AG04449 (cell line): ENCODE results near the gene MAGI1.

ENCODE experiments used
- CTCF ChIA-PET: fragments of 350-600 bp; formaldehyde crosslinking; extraction: SDS; loops from one replicate; lab custom pipeline; 2021; ENCODE audit warnings: antibody characterized with exemption; lab: Yijun Ruan, JAX
- POLR2A ChIA-PET: fragments of 400-600, 350-600 bp; formaldehyde crosslinking; extraction: SDS; loops from one replicate; lab custom pipeline; 2020; ENCODE audit warnings: antibody characterized with exemption, inconsistent platforms; lab: Yijun Ruan, JAX
- DNase-seq: peaks from one replicate; pipeline ENCODE4 v3.0.0-alpha.2; 2010; ENCODE audit warnings: low read depth, low spot score
- H3K4me3 ChIP-seq: 2 replicates; pipeline ENCODE4 v1.5.1; 2011; ENCODE audit warnings: low read depth, mild to moderate bottlenecking, control low read depth, low read length
- CTCF ChIP-seq: IDR thresholded peaks from one replicate; pipeline ENCODE4 v1.5.1; 2011; ENCODE audit warnings: mild to moderate bottlenecking, moderate library complexity, low read length, control low read depth, inconsistent platforms; ENCODE audit not compliant: insufficient read depth; ENCODE audit errors: missing control alignments

MAGI1 gene

DNA sequence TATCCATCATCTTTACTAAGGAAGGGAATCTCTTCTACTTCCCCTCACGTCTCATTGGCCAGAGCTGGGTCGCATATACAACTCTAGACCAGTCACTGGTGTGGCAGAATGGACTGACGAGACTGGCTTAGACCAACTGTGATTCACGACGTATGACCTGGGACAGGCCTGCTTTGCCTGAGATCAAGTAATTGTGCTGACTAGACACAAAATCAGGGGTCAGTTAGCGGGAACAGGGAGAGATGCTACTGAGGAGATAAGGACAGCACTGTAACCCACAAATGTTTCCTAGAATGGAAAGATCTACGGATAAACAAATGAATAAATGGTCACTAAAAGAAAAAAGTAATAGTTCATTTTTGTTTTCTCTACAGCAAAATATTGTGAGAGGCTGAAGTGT lies 308.3 kb downstream of the MAGI1 start:
- POLR2A ChIA-PET, result no interaction called here

DNA sequence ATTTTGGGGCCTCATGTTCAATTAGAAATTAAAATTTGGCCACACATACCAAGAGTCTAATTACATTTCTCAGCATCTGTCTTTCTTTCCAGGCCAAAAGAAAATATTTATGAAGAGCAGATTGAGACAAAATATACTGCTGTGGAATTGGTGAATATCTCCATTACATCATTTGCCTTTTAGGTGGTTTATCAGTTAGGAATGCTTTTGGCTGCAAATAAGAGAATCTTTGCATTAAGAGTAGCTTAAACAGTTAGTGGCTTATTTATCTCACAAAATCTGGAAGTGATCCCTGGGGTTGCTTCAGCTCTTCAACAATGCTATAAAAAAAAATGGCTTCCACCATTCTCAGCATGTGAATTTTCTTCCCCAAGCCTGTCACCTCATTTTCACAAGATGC lies 308.7 kb downstream of the MAGI1 start:
- TF ChIP-seq CTCF, result no peak
- CTCF ChIA-PET, result interaction anchor here (0.7 to 5.0 kb wide), 5 partner anchors 13 to 304 kb away, joined by 3 to 52 read pairs (median 4); no protein-coding TSS in a partner anchor
- DNase-seq, result peak; percentile 36
- H3K4me3 ChIP-seq, result no peak overlapping the region
- POLR2A ChIA-PET, result no interaction called here

More for the DNA sequence above, 308.3 kb downstream of the MAGI1 start:
- no peak overlapping the region for H3K4me3 ChIP-seq
- no peak for TF ChIP-seq CTCF
- CTCF ChIA-PET, result interaction anchor here (1.2 to 5.0 kb wide), 8 partner anchors 11 to 1197 kb away, joined by 3 to 52 read pairs (median 10); no protein-coding TSS in a partner anchor
- DNase-seq, result no peak

DNA sequence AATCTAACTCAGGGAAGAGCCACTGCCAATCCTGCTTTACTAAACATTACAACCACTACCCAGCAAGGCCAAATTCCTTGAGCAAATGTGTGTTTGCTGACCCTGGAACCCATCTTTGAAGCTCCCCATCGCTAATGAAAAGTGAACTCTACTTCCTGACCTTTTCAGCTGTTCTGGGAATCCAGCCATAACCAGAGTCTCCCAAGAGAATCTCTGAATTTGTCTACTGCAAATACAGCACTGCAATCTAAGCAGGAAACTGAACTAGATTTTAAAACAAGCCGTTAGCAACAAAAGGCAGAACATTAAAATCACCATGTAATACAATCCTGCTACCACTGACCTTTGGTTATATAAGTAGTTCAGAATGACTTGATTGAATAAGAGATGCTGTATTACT lies 309.2 kb downstream of the MAGI1 start:
- POLR2A ChIA-PET, result no interaction called here
- no peak for TF ChIP-seq CTCF
- peak; percentile 62 for DNase-seq

GRCh38 chr3:65728138-65728537 lies 310.6 kb downstream of the MAGI1 start:
- TF ChIP-seq CTCF, result no peak
- DNase-seq, result no peak
- H3K4me3 ChIP-seq, result no peak overlapping the region
- POLR2A ChIA-PET, result no interaction called here
- CTCF ChIA-PET, result interaction anchor here (2.3 kb wide), 1 partner anchor 11 kb away, joined by 7 read pairs; no protein-coding TSS in a partner anchor

More for the DNA sequence above, 309.2 kb downstream of the MAGI1 start:
- CTCF ChIA-PET, result interaction anchor here (0.7 to 5.0 kb wide), 4 partner anchors 13 to 304 kb away, joined by 3 to 52 read pairs (median 6); no protein-coding TSS in a partner anchor
- no peak overlapping the region for H3K4me3 ChIP-seq

DNA sequence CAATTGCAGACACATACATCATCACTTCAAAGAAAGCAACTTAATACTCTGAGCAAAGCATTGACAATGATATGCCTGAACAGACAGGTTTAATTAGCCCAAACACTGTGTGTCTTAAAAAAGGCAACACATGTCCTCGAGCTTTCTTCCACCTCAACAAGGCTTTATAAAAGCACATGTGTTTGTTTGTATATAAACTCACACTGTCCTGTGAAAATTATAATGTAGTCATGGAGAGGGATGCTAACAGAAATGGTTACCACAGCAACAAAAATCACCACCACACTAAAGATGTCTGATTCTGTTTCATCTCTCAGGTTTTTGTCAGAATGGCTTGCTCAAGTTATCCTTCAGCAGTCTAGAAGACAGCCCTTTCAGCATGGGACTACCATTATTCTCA lies 314.7 kb downstream of the MAGI1 start:
- ChIA-PET POLR2A (no interaction called here), CTCF (no interaction called here)
- no peak overlapping the region for H3K4me3 ChIP-seq
- DNase-seq, result no peak
- TF ChIP-seq CTCF, result no peak

DNA sequence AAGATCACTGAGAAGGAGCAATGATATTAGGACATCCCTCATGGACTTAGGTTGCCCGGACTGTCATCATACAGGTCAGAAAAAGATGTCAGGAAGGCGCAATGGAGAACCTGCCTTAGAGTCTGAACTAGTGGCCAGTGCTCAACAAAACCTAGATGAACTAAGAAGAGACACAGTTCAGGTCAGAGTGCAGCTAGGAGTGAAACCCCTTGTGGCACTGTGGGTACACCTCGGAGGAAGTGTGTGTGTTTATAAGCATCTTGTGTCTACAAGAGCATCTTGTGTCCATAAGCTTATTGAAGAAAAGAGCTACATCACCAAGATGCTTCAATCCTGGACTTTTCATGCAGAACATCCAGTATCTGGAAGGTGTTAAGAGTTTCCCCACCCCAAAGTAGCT lies 315.7 kb downstream of the MAGI1 start:
- CTCF ChIA-PET, result interaction anchor here (1.1 to 1.3 kb wide), 2 partner anchors 9 to 19 kb away, joined by 3 to 7 read pairs; no protein-coding TSS in a partner anchor
- no peak for TF ChIP-seq CTCF

More for the DNA sequence above, 315.7 kb downstream of the MAGI1 start:
- POLR2A ChIA-PET, result no interaction called here
- H3K4me3 ChIP-seq, result no peak overlapping the region
- no peak for DNase-seq
